CD4-positive, CD25-positive, alpha-beta regulatory T cell (primary cell): Measurements from ENCODE around the gene PDE3A. TPM values are rescaled to one million over a fixed set of nuclear protein-coding genes. Genes with fewer than 3 reads are reported as not detected.

Source experiments
- ATAC-seq, 2 donors: fragments of 150-1000 bp; cut with Tn5 transposase; one replicate each; pipeline ENCODE4 v1.10.0; 2021; ENCODE audit warnings: low read depth in 2 of 2, moderate number of reproducible peaks in 2 of 2, moderate library complexity in 1 of 2
- DNase-seq, 3 donors: peaks; one replicate each; pipeline versions ENCODE4 v3.0.0 to v3.0.0-alpha.2; 2012 to 2022; ENCODE audit warnings: mixed read lengths in 1 of 3
- H3K27ac ChIP-seq: one replicate; pipeline ENCODE4 v1.7.0; 2013; ENCODE audit warnings: mild to moderate bottlenecking, low read length; ENCODE audit not compliant: insufficient read depth, poor library complexity, severe bottlenecking
- H3K27me3 ChIP-seq: one replicate; pipeline ENCODE4 v1.7.0; 2013; ENCODE audit warnings: low read length; ENCODE audit not compliant: control insufficient read depth, insufficient read depth
- H3K36me3 ChIP-seq: one replicate; pipeline ENCODE4 v1.7.0; 2013; ENCODE audit warnings: mild to moderate bottlenecking, low read length, moderate library complexity; ENCODE audit not compliant: control insufficient read depth, insufficient read depth
- H3K4me1 ChIP-seq: 2 replicates; pipeline ENCODE4 v1.7.0; 2013; ENCODE audit warnings: mild to moderate bottlenecking, low read length; ENCODE audit not compliant: insufficient read depth, control insufficient read depth, poor library complexity, severe bottlenecking
- H3K4me3 ChIP-seq: one replicate; pipeline ENCODE4 v1.7.0; 2013; ENCODE audit warnings: low read depth, mild to moderate bottlenecking, low read length, moderate library complexity
- H3K9me3 ChIP-seq, 2 experiments: 1 replicate in 1 of 2; 2 replicates in 1 of 2; pipeline ENCODE4 v1.7.0; 2013; ENCODE audit warnings: low read length in 2 of 2, mild to moderate bottlenecking in 1 of 2, moderate library complexity in 1 of 2; ENCODE audit not compliant: control insufficient read depth in 2 of 2
- H3K27ac Mint-ChIP-seq, 3 donors: one replicate each; pipeline ENCODE4 v1.8.0; 2020 to 2022; ENCODE audit warnings: mild to moderate bottlenecking in 3 of 3, mixed read lengths in 3 of 3, moderate library complexity in 2 of 3
- H3K27me3 Mint-ChIP-seq: one replicate; pipeline ENCODE4 v1.8.0; 2022; ENCODE audit warnings: mild to moderate bottlenecking, mixed read lengths
- H3K36me3 Mint-ChIP-seq: one replicate; pipeline ENCODE4 v1.8.0; 2020; ENCODE audit warnings: mixed read lengths
- H3K4me1 Mint-ChIP-seq, 4 donors: one replicate each; pipeline ENCODE4 v1.8.0; 2020 to 2022; ENCODE audit warnings: mixed read lengths in 4 of 4, mild to moderate bottlenecking in 1 of 4
- H3K4me3 Mint-ChIP-seq, 4 donors: one replicate each; pipeline ENCODE4 v1.8.0; 2020 to 2022; ENCODE audit warnings: mild to moderate bottlenecking in 4 of 4, mixed read lengths in 4 of 4, moderate library complexity in 3 of 4
- H3K9me3 Mint-ChIP-seq, 7 donors: one replicate each; pipeline ENCODE4 v1.8.0; 2020 to 2022; ENCODE audit warnings: mixed read lengths in 7 of 7, mild to moderate bottlenecking in 3 of 7, moderate library complexity in 2 of 7
- polyA plus RNA-seq, 4 donors: library from polyadenylated mRNA; unstranded; fragments of 300-500 nt; fragmentation: Illumina TruSeq; gene quantifications; one replicate each; pipeline ENCODE4 v1.2.3, GENCODE V29; 2021
- total RNA-seq: library from RNA; stranded (reverse); gene quantifications from one replicate; pipeline ENCODE4 v1.2.3, GENCODE V29; 2022

PDE3A gene
- total and polyA plus RNA-seq, 5 donors from 2014 or later: 0.05 to 0.30 TPM; not detected in 3

GRCh38 chr12:20442322-20442721, 74.0 kb downstream of the PDE3A start:
- H3K4me1 ChIP-seq: no peaks in the 10 kb centered on the region

DNA sequence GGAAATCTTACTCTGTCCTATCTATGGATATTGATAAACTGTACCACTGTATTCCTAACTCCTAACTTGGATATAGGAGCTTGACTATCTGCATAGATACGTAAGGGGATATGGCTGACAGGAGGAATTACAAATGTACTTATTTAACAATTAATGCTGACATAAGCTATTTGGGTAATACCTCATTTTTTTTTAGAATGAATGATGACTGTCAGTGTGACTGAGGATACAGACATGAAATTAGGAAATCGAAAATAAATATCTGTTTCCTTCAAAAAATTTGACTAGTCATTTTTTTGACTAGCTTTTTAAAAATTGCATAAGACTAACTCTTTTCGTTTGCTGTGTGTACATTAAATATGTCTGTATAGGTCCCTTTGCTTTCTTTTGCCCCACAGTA, 74.9 kb downstream of the PDE3A start:
- H3K4me1 ChIP-seq: no peaks in the 10 kb centered on the region

More at GRCh38 chr12:20442322-20442721, 74.0 kb downstream of the PDE3A start:
- Mint-ChIP-seq H3K4me1 (no peaks in the 10 kb centered on the region), H3K9me3 (peaks cover 0 to 18% (median 0%) of the 10 kb centered on the region in 7 donors), H3K27ac (no peak overlapping the region), H3K27me3 (no peaks in the 10 kb centered on the region), H3K4me3 (no peak overlapping the region), H3K36me3 (no peaks in the 10 kb centered on the region)
- DNase-seq (no peak), ATAC-seq (no peak)
- no peaks in the 10 kb centered on the region for H3K36me3 ChIP-seq
- no peak overlapping the region for H3K27ac ChIP-seq
- no peaks in the 10 kb centered on the region for H3K27me3 ChIP-seq
- H3K9me3 ChIP-seq: no peaks in the 10 kb centered on the region
- H3K4me3 ChIP-seq: no peak overlapping the region

GRCh38 chr12:20443792-20444191, 75.5 kb downstream of the PDE3A start:
- no peaks in the 10 kb centered on the region for H3K27me3 ChIP-seq
- H3K27ac ChIP-seq: no peak overlapping the region
- Mint-ChIP-seq H3K4me3 (no peak overlapping the region), H3K4me1 (no peaks in the 10 kb centered on the region), H3K9me3 (peaks cover 0 to 18% (median 3%) of the 10 kb centered on the region in 7 donors), H3K27ac (no peak overlapping the region), H3K27me3 (no peaks in the 10 kb centered on the region), H3K36me3 (no peaks in the 10 kb centered on the region)
- no peaks in the 10 kb centered on the region for H3K4me1 ChIP-seq
- DNase-seq: no peak
- H3K36me3 ChIP-seq: no peaks in the 10 kb centered on the region
- H3K4me3 ChIP-seq: no peak overlapping the region
- no peaks in the 10 kb centered on the region for H3K9me3 ChIP-seq
- ATAC-seq: no peak

More for the DNA sequence above, 74.9 kb downstream of the PDE3A start:
- Mint-ChIP-seq H3K9me3 (peaks cover 0 to 18% (median 3%) of the 10 kb centered on the region in 7 donors), H3K4me1 (no peaks in the 10 kb centered on the region), H3K4me3 (no peak overlapping the region), H3K36me3 (no peaks in the 10 kb centered on the region), H3K27me3 (no peaks in the 10 kb centered on the region), H3K27ac (no peak overlapping the region)
- H3K4me3 ChIP-seq: no peak overlapping the region
- no peak for DNase-seq
- H3K9me3 ChIP-seq: no peaks in the 10 kb centered on the region
- no peaks in the 10 kb centered on the region for H3K27me3 ChIP-seq
- no peaks in the 10 kb centered on the region for H3K36me3 ChIP-seq
- ATAC-seq: no peak
- H3K27ac ChIP-seq: no peak overlapping the region

DNA sequence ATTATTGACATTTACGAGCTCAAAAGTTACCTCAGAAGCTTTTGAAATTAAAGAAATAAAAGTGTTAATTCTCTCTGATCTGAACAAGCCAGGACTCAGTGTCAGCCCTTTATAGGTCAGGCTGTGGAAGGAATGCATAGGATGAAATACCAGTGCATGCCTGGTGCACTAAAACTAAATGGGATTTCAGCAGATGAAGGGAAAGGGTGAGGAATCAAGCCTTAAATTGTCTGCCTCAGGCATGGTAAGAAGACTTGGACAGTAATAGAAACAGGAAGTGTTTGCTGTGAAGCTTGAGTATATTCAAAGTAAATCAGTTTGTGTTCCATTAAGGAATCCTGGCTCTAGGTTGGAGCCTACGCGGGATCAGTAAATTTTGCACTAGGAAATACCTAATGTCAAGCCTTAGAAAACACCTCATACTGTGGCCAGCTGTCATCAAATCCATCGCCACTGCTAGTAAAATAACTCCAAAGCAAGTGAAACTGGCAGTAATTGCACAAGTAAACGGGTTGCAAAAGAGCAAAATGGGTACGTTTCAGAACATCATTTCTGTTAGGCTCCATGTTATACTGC, 76.3 kb downstream of the PDE3A start:
- Histone ChIP-seq H3K4me3 (no peak overlapping the region), H3K9me3 (no peaks in the 10 kb centered on the region), H3K27me3 (no peaks in the 10 kb centered on the region), H3K4me1 (no peaks in the 10 kb centered on the region), H3K27ac (no peak overlapping the region), H3K36me3 (no peaks in the 10 kb centered on the region)
- H3K9me3 Mint-ChIP-seq: peaks cover 0 to 17% (median 3%) of the 10 kb centered on the region in 7 donors
- H3K4me1 Mint-ChIP-seq: no peaks in the 10 kb centered on the region
- no peak for DNase-seq
- H3K4me3 Mint-ChIP-seq: peak overlapping the region in 1 of 4 donors; percentile 34
- no peak overlapping the region for H3K27ac Mint-ChIP-seq
- no peaks in the 10 kb centered on the region for H3K27me3 Mint-ChIP-seq
- no peaks in the 10 kb centered on the region for H3K36me3 Mint-ChIP-seq
- no peak for ATAC-seq

DNA sequence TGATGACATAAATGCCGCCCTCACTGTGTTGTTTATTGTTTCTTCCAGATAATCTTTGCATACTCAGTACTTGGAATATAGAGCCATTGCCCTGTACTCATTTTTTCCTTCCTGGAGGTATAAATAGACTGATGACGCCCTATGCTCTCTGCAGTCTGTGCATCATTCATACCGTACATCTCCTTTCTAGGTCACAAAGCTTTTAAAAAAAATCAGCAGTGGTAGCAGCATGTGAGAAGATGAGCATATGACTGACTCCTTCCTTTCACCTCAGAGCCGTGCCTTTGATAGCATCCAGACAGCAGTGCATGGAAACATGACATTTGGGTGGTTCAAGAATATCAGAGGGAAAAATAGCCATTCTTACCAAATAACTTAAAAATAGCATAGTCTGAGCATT, 77.3 kb downstream of the PDE3A start:
- no peak overlapping the region for H3K4me3 ChIP-seq
- Mint-ChIP-seq H3K9me3 (peaks cover 0 to 10% (median 3%) of the 10 kb centered on the region in 7 donors), H3K4me1 (no peaks in the 10 kb centered on the region), H3K4me3 (no peak overlapping the region), H3K36me3 (no peaks in the 10 kb centered on the region), H3K27me3 (no peaks in the 10 kb centered on the region), H3K27ac (no peak overlapping the region)
- no peak for ATAC-seq
- no peaks in the 10 kb centered on the region for H3K9me3 ChIP-seq
- H3K4me1 ChIP-seq: no peaks in the 10 kb centered on the region
- no peak overlapping the region for H3K27ac ChIP-seq
- no peaks in the 10 kb centered on the region for H3K27me3 ChIP-seq
- no peak for DNase-seq
- no peaks in the 10 kb centered on the region for H3K36me3 ChIP-seq

GRCh38 chr12:20446836-20447235, 78.5 kb downstream of the PDE3A start:
- no peaks in the 10 kb centered on the region for H3K4me1 Mint-ChIP-seq

DNA sequence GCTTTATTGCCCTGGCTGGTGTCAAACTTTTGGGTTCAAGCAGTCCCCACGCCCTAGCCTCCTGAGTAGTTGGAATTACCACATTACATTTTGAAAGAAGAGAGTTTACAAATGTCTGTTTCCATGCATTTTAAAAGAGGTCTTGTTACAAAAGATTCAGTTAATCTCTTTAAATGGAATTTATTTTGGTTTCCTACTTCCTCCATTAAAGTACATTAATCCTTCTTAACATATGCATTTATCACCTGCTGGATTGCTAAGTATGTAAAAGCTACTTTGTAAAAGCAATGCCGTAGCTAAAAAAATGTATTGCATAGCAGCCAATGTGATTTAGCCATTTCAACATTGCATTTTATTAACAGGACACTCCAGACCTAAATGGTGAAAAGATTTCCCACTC, 80.4 kb downstream of the PDE3A start:
- Mint-ChIP-seq H3K27me3 (no peaks in the 10 kb centered on the region), H3K4me1 (no peaks in the 10 kb centered on the region), H3K27ac (no peak overlapping the region), H3K36me3 (no peaks in the 10 kb centered on the region), H3K9me3 (peaks cover 0 to 7% (median under 1%) of the 10 kb centered on the region in 7 donors), H3K4me3 (no peak overlapping the region)
- H3K27ac ChIP-seq: no peak overlapping the region
- DNase-seq (no peak), ATAC-seq (no peak)
- no peaks in the 10 kb centered on the region for H3K4me1 ChIP-seq
- H3K4me3 ChIP-seq: no peak overlapping the region
- H3K9me3 ChIP-seq: no peaks in the 10 kb centered on the region
- no peaks in the 10 kb centered on the region for H3K27me3 ChIP-seq
- H3K36me3 ChIP-seq: no peaks in the 10 kb centered on the region

More at GRCh38 chr12:20446836-20447235, 78.5 kb downstream of the PDE3A start:
- Histone ChIP-seq H3K36me3 (no peaks in the 10 kb centered on the region), H3K27me3 (no peaks in the 10 kb centered on the region), H3K9me3 (no peaks in the 10 kb centered on the region), H3K4me1 (no peaks in the 10 kb centered on the region), H3K4me3 (no peak overlapping the region), H3K27ac (no peak overlapping the region)
- Mint-ChIP-seq H3K4me3 (no peak overlapping the region), H3K27ac (no peak overlapping the region), H3K27me3 (no peaks in the 10 kb centered on the region), H3K9me3 (peaks cover 0 to 10% (median 3%) of the 10 kb centered on the region in 7 donors), H3K36me3 (no peaks in the 10 kb centered on the region)
- ATAC-seq: no peak
- DNase-seq: no peak

GRCh38 chr12:20450591-20451180, 82.3 kb downstream of the PDE3A start:
- Histone ChIP-seq H3K36me3 (no peaks in the 10 kb centered on the region), H3K4me1 (no peaks in the 10 kb centered on the region), H3K27me3 (no peaks in the 10 kb centered on the region), H3K4me3 (no peak overlapping the region), H3K27ac (no peak overlapping the region), H3K9me3 (no peaks in the 10 kb centered on the region)
- DNase-seq (no peak), ATAC-seq (no peak)
- H3K27ac Mint-ChIP-seq: no peak overlapping the region
- H3K9me3 Mint-ChIP-seq: peaks cover 0 to 7% (median 1%) of the 10 kb centered on the region in 7 donors
- H3K4me3 Mint-ChIP-seq: no peak overlapping the region
- no peaks in the 10 kb centered on the region for H3K4me1 Mint-ChIP-seq
- no peaks in the 10 kb centered on the region for H3K27me3 Mint-ChIP-seq
- no peaks in the 10 kb centered on the region for H3K36me3 Mint-ChIP-seq
